Caco-2 (cell line): Measurements from ENCODE around the gene GFRA1. TPM values are rescaled to one million over a fixed set of nuclear protein-coding genes. Genes with fewer than 3 reads are reported as not detected.

Source experiments
- BruUV-seq: library from RNA; stranded (reverse); fragments of 400-500 nt; replicated peaks from 2 replicates; lab custom pipeline; 2021; lab: Mats Ljungman, UMichigan
- CTCF ChIA-PET: fragments of 300-600 bp; sonication (Branson Sonifier 250); formaldehyde crosslinking; loops from one replicate; lab custom pipeline; 2022; ENCODE audit warnings: antibody characterized with exemption; lab: Charles Lee
- POLR2A ChIA-PET: fragments of 300-600 bp; sonication (Branson Sonifier 250); formaldehyde crosslinking; loops from one replicate; lab custom pipeline; 2022; ENCODE audit warnings: antibody characterized with exemption; lab: Charles Lee
- DNase-seq, 2 experiments: peaks; one replicate each; pipeline versions ENCODE4 v3.0.0 to v3.0.0-alpha.2; 2020 to 2022
- H3K27me3 ChIP-seq: replicated peaks from 2 replicates; pipeline ENCODE4 v1.6.0; 2011; ENCODE audit warnings: low read length; ENCODE audit not compliant: control insufficient read depth, insufficient read depth
- H3K36me3 ChIP-seq: 2 replicates; pipeline ENCODE4 v1.5.1; 2011; ENCODE audit warnings: low read length; ENCODE audit not compliant: control insufficient read depth, insufficient read depth
- H3K4me1 ChIP-seq: fragments of 250-450 bp; sonication (Bioruptor Pico); 2 replicates; pipeline ENCODE4 v1.5.1; 2020; ENCODE audit warnings: mild to moderate bottlenecking
- H3K4me3 ChIP-seq: 2 replicates; pipeline ENCODE4 v1.5.1; 2011; ENCODE audit warnings: low read depth, mild to moderate bottlenecking, control low read depth, low read length
- H3K9me3 ChIP-seq: fragments of 250-450 bp; sonication (Bioruptor Pico); 2 replicates; pipeline ENCODE4 v1.5.1; 2020; ENCODE audit warnings: mild to moderate bottlenecking, moderate library complexity
- H3K27ac Mint-ChIP-seq: one replicate; pipeline ENCODE4 v1.8.0; 2022; ENCODE audit warnings: mixed read lengths; ENCODE audit not compliant: unreplicated experiment
- H3K27me3 Mint-ChIP-seq: one replicate; pipeline ENCODE4 v1.8.0; 2022; ENCODE audit warnings: mixed read lengths; ENCODE audit not compliant: insufficient read depth, unreplicated experiment
- H3K36me3 Mint-ChIP-seq: one replicate; pipeline ENCODE4 v1.8.0; 2022; ENCODE audit warnings: mild to moderate bottlenecking, mixed read lengths; ENCODE audit not compliant: insufficient read depth, unreplicated experiment
- H3K4me1 Mint-ChIP-seq: one replicate; pipeline ENCODE4 v1.8.0; 2022; ENCODE audit warnings: low read depth, mixed read lengths; ENCODE audit not compliant: unreplicated experiment
- H3K4me3 Mint-ChIP-seq: one replicate; pipeline ENCODE4 v1.8.0; 2022; ENCODE audit warnings: mild to moderate bottlenecking, moderate library complexity, mixed read lengths; ENCODE audit not compliant: unreplicated experiment
- H3K9me3 Mint-ChIP-seq: one replicate; pipeline ENCODE4 v1.8.0; 2022; ENCODE audit warnings: mixed read lengths; ENCODE audit not compliant: unreplicated experiment
- CTCF ChIP-seq, 2 experiments: fragments of 200-600 bp in 1 of 2; IDR thresholded peaks; 1 replicate in 1 of 2; 2 replicates in 1 of 2; pipeline versions ENCODE4 v1.5.1 to v1.8.0; 2011 to 2022; ENCODE audit warnings: antibody characterized with exemption in 1 of 2, control low read depth in 1 of 2, inconsistent platforms in 1 of 2, low read depth in 1 of 2, low read length in 1 of 2, mild to moderate bottlenecking in 1 of 2, moderate library complexity in 1 of 2; ENCODE audit not compliant: insufficient read depth in 1 of 2, severe bottlenecking in 1 of 2, unreplicated experiment in 1 of 2
- intact Hi-C: fragments of 100-400 bp; cut with micrococcal nuclease; formaldehyde crosslinking; loops from one replicate; pipeline ENCODE4 v1.10.0; 2022; ENCODE audit not compliant: unreplicated experiment
- total RNA-seq: library from RNA; stranded (reverse); gene quantifications from 2 replicates; pipeline ENCODE4 v1.2.3, GENCODE V29; 2022

The GFRA1 gene
- total RNA-seq, 1 experiment from 2014 or later: not detected

DNA sequence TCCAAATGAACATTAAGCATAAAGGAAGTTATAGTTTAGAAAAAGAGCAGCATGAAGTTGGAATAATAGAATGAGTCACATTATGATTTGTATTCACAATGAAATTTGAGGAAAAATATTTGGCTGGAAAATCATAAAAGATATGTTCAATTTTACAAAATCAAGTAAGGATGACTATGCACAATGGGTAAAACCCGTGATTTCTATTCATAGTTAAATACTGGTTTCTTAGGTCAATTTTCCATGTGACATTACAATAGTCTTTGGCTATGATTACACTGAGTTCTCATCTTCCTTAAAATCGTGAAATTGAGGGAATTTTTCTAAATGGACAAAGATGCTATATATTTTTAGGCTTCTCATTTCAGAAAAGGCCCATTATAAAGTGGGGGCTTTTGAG is 33.8 kb upstream of the GFRA1 start:
- intact Hi-C loops: no loop called here
- no peaks in the 10 kb centered on the region for H3K36me3 Mint-ChIP-seq

GRCh38 chr10:116304923-116305322 is 31.9 kb upstream of the GFRA1 start:
- intact Hi-C loops: no loop called here
- no peaks in the 10 kb centered on the region for H3K9me3 Mint-ChIP-seq
- Histone ChIP-seq H3K36me3 (no peaks in the 10 kb centered on the region), H3K4me3 (no peak overlapping the region), H3K4me1 (no peaks in the 10 kb centered on the region), H3K27me3 (no peaks in the 10 kb centered on the region), H3K9me3 (no peaks in the 10 kb centered on the region)
- POLR2A ChIA-PET: no interaction called here
- TF ChIP-seq CTCF (IDR thresholded peaks at IDR 0.05; ENCODE audit: insufficient read depth in 1 of 2, low read depth in 1 of 2, low read length in 1 of 2, severe bottlenecking in 1 of 2, unreplicated experiment in 1 of 2): no peak
- H3K36me3 Mint-ChIP-seq: no peaks in the 10 kb centered on the region
- CTCF ChIA-PET: no interaction called here
- DNase-seq: no peak
- H3K27ac Mint-ChIP-seq: no peak overlapping the region
- no peak overlapping the region for H3K4me3 Mint-ChIP-seq
- H3K4me1 Mint-ChIP-seq: no peaks in the 10 kb centered on the region
- BruUV-seq: no TSS peak
- H3K27me3 Mint-ChIP-seq: no peaks in the 10 kb centered on the region

More for the DNA sequence above, 33.8 kb upstream of the GFRA1 start:
- Mint-ChIP-seq H3K27me3 (peaks cover 4% of the 10 kb centered on the region), H3K9me3 (no peaks in the 10 kb centered on the region), H3K27ac (no peak overlapping the region), H3K4me3 (no peak overlapping the region), H3K4me1 (no peaks in the 10 kb centered on the region)
- ChIA-PET POLR2A (no interaction called here), CTCF (no interaction called here)
- no peaks in the 10 kb centered on the region for H3K36me3 ChIP-seq
- H3K4me1 ChIP-seq: no peaks in the 10 kb centered on the region
- TF ChIP-seq CTCF (IDR thresholded peaks at IDR 0.05; ENCODE audit: insufficient read depth in 1 of 2, low read depth in 1 of 2, low read length in 1 of 2, severe bottlenecking in 1 of 2, unreplicated experiment in 1 of 2): no peak
- H3K27me3 ChIP-seq: no peaks in the 10 kb centered on the region
- no TSS peak for BruUV-seq
- H3K4me3 ChIP-seq: no peak overlapping the region
- H3K9me3 ChIP-seq: no peaks in the 10 kb centered on the region
- no peak for DNase-seq

DNA sequence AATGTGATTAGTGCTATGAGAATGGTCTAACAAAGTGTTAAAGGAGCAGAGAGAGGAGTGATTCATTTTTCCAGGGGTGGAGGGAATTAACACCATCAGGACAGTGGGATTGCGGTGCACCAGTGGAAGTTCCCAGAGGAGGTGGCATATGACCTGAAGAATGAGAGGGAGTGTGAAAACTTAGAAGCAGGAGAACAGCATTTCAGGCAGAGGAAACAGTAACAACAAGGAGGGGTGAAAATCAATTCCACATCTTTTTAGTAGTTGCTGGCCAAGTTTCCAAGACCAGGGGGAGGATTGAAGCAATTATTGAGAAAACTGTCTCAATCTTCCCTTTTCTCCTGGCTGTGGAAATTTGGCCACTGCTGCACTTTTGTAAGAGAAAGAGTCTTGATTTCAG is 27.5 kb upstream of the GFRA1 start:
- no peak overlapping the region for H3K4me3 ChIP-seq
- Mint-ChIP-seq H3K27ac (no peak overlapping the region), H3K9me3 (no peaks in the 10 kb centered on the region), H3K36me3 (no peaks in the 10 kb centered on the region), H3K4me1 (peaks cover 7% of the 10 kb centered on the region), H3K4me3 (no peak overlapping the region), H3K27me3 (peaks cover 12% of the 10 kb centered on the region)
- ChIA-PET POLR2A (no interaction called here), CTCF (no interaction called here)
- no peak for DNase-seq
- no peaks in the 10 kb centered on the region for H3K27me3 ChIP-seq
- H3K9me3 ChIP-seq: no peaks in the 10 kb centered on the region
- TF ChIP-seq CTCF (IDR thresholded peaks at IDR 0.05; ENCODE audit: insufficient read depth in 1 of 2, low read depth in 1 of 2, low read length in 1 of 2, severe bottlenecking in 1 of 2, unreplicated experiment in 1 of 2): no peak
- intact Hi-C loops: no loop called here
- no TSS peak for BruUV-seq
- no peaks in the 10 kb centered on the region for H3K4me1 ChIP-seq
- no peaks in the 10 kb centered on the region for H3K36me3 ChIP-seq
